T-helper 1 cell treated with Interleukin-12 subunit alpha and Interleukin-12 subunit beta and Interleukin-4 antibody, amounts not matched to agents 30 μg/mL and 1 μg/mL, for 36 hours (primary cell): Measurements from ENCODE around the gene ZNF853.

ENCODE experiments used
- H3K27ac Mint-ChIP-seq: one replicate; pipeline ENCODE4 v1.8.0; 2021; ENCODE audit warnings: mild to moderate bottlenecking, mixed read lengths
- H3K27me3 Mint-ChIP-seq: one replicate; pipeline ENCODE4 v1.8.0; 2021; ENCODE audit warnings: low read depth, mixed read lengths
- H3K36me3 Mint-ChIP-seq: one replicate; pipeline ENCODE4 v1.8.0; 2021; ENCODE audit warnings: low read depth, mixed read lengths
- H3K4me1 Mint-ChIP-seq: one replicate; pipeline ENCODE4 v1.8.0; 2021; ENCODE audit warnings: low read depth, mixed read lengths
- H3K4me3 Mint-ChIP-seq: one replicate; pipeline ENCODE4 v1.8.0; 2021; ENCODE audit warnings: mild to moderate bottlenecking, moderate library complexity, mixed read lengths
- H3K9me3 Mint-ChIP-seq: one replicate; pipeline ENCODE4 v1.8.0; 2021; ENCODE audit warnings: mixed read lengths

Gene ZNF853

DNA sequence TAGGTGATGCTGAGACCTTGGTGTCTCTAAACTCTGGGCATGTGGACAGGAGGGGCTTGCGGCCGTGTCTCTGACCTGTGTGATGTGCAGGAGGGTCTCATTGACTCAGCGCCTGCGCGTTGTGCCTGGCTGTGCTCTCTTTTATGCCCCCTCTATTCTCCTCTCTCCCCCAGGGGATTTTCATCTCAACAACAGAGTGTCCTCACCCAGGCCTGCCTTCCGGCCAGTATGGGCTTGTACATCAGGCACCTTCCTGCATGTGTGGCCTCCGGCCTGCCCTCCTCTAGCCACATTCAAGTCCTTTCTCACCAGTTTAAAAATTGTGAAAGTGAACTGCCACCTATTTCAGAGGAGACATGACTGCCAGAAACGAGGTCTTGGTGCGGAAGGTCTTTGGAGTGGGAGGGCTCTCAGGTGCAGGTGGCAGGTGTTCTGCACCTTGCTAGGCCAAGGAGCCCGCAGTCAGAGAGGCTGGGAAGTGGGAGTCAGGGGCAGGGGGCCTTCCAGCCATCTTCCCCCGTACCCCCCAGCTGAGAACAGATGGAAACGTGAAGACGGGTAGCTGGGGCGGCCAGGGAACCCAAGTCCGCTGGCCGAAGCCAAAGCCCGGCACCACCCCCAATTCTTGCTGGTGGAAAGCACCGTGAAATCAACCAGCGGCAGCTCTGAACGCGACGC lies 26.1 kb upstream of the ZNF853 start:
- Mint-ChIP-seq H3K36me3 (peaks cover 36% of the 10 kb centered on the region), H3K27ac (peak overlapping the region; percentile 63), H3K4me3 (peak overlapping the region; percentile 68), H3K4me1 (peaks cover 10% of the 10 kb centered on the region), H3K9me3 (no peaks in the 10 kb centered on the region), H3K27me3 (no peaks in the 10 kb centered on the region)

DNA sequence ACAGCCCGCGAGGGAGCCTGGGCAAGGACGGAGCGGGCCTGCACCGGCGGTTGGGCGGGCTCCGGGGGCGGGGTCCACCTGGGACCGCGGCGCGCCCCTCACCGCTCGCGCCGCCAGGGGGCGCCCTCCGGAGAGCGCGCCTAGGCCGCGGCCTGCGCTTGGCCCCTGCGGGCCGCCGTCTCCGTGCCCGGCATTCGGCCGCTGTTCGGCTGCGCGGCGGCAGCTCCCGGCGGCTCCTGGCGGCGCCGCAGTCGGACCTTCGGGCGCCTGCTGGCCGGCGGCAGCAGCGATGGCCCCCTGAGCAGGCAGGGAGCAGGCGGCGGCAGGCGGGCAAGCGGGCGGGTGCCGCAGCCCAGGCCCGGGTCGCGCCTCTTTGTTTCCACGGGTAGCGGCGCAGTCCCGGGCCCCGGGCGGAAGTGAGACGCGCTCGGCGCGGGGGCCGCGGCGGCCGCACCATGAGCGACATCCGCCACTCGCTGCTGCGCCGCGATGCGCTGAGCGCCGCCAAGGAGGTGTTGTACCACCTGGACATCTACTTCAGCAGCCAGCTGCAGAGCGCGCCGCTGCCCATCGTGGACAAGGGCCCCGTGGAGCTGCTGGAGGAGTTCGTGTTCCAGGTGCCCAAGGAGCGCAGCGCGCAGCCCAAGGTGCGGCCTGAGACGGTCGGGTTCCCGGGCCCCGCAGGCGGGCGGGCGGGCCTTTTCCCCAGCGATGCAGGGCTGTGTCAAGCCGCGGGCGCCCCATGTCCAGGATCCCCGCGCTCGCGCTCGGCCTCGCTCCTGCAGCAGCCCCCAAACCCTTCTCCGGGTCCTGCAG lies 25.4 kb upstream of the ZNF853 start, which contains the start of gene INTS15:
TSS of gene INTS15 (plus strand) at position 193 of the 816 bp plus-strand sequence. CDS start at position 456, 263 bp downstream.
- H3K9me3 Mint-ChIP-seq = no peaks in the 10 kb centered on the region
- H3K4me1 Mint-ChIP-seq = peaks cover 10% of the 10 kb centered on the region
- peak within 1 kb of the TSS; percentile 89 for H3K4me3 Mint-ChIP-seq
- no peaks in the 10 kb centered on the region for H3K27me3 Mint-ChIP-seq
- H3K27ac Mint-ChIP-seq = peak within 1 kb of the TSS; percentile 84
- peaks cover 32% of the 10 kb centered on the region for H3K36me3 Mint-ChIP-seq

DNA sequence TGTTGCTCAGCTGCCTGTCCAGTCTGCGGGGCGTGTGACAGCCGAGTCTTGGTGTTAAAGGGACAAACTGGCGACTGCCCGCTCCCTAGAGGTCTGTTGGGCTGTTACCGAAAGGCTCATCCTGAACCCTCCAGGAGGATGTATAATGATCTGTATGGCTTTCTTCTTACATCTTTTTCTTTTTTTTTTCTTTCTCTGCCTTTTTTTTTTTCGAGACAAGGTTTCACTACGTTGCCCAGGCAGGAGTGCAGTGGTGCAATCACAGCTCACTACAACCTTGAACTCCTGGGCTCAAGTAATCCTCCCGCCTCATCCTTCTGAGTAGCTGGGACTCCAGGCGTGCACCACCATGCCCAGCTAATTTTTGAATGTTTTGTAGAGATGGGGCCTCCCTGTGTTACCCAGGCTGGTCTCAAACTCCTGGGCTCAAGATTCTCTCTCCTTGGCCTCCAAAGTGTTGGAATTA lies 24.7 kb upstream of the ZNF853 start:
- Mint-ChIP-seq H3K27me3 (no peaks in the 10 kb centered on the region), H3K4me1 (peaks cover 10% of the 10 kb centered on the region), H3K4me3 (peak overlapping the region; percentile 89), H3K27ac (peak overlapping the region; percentile 84), H3K9me3 (no peaks in the 10 kb centered on the region), H3K36me3 (peaks cover 30% of the 10 kb centered on the region)

DNA sequence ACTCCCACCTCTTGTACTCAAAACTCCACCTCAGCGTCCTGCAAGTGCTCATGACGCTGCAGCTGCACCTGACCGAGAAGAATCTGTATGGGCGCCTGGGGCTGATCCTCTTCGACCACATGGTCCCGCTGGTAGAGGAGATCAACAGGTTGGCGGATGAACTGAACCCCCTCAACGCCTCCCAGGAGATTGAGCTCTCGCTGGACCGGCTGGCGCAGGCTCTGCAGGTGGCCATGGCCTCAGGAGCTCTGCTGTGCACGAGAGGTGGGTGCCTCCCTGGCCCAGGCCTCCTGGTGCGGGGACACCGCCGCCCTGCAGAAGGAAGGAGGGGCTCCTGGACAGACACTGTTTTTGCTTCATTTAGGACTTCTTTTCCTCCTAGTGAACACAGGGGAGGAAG lies 15.3 kb upstream of the ZNF853 start:
- Mint-ChIP-seq H3K9me3 (no peaks in the 10 kb centered on the region), H3K4me1 (no peaks in the 10 kb centered on the region), H3K27me3 (no peaks in the 10 kb centered on the region), H3K27ac (no peak overlapping the region), H3K4me3 (no peak overlapping the region), H3K36me3 (peaks cover 34% of the 10 kb centered on the region)

DNA sequence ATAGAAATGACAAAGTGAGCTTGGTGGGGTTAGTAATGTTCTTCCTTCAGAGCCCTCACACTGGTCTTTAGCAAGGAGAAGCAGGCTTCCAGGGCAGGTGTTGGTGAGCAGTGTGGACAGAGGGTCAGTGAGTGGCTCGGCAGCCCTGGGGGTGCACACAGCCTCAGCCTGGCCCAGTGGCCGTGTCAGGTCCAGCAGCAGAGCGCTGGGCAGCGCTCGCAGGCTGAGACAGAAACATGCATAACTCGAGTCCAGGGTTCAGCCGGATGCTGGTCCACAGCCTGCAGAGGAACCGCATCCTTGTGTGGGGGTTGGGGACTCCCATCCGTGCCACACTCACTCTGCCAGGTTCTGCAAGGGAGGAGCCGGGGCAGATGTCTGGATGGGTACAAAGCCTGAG lies 11.0 kb upstream of the ZNF853 start:
- Mint-ChIP-seq H3K9me3 (no peaks in the 10 kb centered on the region), H3K4me1 (no peaks in the 10 kb centered on the region), H3K36me3 (peaks cover 21% of the 10 kb centered on the region), H3K27ac (no peak overlapping the region), H3K27me3 (no peaks in the 10 kb centered on the region), H3K4me3 (no peak overlapping the region)

DNA sequence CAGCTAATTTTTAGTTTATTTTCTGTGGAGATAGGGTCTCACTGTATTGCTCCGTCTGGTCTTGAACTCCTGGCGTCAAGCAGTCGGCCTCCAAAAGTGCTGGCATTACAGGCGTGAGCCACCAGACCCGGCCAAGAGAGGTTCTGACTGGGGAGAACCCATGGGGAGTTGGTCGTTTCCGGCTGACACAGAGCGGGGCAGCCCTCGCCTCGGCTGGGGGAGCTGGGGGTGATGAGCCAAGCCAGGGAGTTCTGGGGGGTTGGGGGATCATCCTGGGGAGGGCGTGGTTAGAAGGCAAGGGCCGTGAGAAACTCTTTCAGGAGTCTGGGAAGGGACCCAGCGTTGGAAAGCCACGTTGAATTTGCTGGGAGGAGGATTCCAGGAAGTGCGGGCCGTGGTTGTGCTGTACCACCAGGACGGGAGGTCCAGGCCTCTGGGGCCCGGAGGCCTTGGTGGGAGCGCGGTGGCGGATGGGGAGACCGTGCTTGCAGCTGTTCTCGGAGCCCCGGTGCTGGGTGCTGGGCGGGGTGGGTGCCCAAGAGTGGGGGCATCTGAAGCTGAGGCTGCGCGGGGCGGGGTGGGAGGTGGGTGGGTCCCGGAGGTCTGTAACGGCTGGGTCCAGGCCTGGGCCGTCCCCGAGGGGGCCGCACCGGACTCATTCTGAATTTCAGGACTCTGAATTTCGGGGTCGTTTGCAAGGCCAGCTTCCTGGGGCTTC lies 8.4 kb upstream of the ZNF853 start:
- H3K27me3 Mint-ChIP-seq = no peaks in the 10 kb centered on the region
- peaks cover 15% of the 10 kb centered on the region for H3K36me3 Mint-ChIP-seq
- H3K27ac Mint-ChIP-seq = no peak overlapping the region
- H3K4me1 Mint-ChIP-seq = no peaks in the 10 kb centered on the region
- no peak overlapping the region for H3K4me3 Mint-ChIP-seq
- no peaks in the 10 kb centered on the region for H3K9me3 Mint-ChIP-seq

DNA sequence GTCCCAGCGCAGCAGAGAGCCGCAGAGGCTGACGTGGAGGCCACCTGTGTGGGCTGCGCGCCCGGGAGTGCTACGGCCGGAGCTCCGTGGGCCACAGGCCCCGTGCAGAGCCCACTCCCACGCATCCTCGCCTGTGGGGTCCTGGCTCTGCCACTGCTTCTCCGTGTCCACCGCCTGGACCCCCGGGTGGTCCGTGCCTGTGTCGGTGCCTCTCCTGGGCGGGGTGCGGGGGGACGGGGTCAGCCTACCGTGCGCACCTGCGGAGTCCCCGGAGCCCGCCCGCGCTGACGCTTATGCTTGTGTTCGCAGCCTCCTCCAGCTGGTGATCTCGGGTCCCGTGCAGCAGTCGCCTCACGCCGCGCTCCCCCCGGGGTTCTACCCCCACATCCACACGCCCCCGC lies 7.8 kb upstream of the ZNF853 start:
- Mint-ChIP-seq H3K36me3 (peaks cover 10% of the 10 kb centered on the region), H3K4me3 (no peak overlapping the region), H3K27ac (no peak overlapping the region), H3K4me1 (no peaks in the 10 kb centered on the region), H3K27me3 (peaks cover 2% of the 10 kb centered on the region), H3K9me3 (no peaks in the 10 kb centered on the region)

DNA sequence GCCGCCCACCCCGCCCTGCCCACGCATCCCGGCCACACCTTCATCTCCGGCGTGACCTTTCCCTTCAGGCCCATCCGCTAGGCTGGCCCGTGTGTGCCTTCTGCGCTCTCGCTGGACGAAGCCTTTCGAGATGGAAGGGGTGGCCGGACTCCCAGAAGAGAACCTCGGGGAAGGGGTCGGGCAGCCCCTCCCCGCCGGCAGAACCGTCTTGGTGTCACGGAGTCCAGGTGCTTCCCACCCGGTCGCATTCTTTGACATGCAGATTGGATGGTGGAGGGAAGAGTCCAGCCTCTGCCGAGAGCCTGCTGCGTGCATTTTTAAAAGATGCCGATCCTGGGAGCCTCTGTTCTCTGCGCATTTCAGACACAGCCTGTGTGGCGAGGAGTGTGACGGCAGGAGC lies 7.3 kb upstream of the ZNF853 start:
- Mint-ChIP-seq H3K27me3 (peaks cover 6% of the 10 kb centered on the region), H3K9me3 (no peaks in the 10 kb centered on the region), H3K4me3 (no peak overlapping the region), H3K27ac (no peak overlapping the region), H3K4me1 (no peaks in the 10 kb centered on the region), H3K36me3 (peaks cover 10% of the 10 kb centered on the region)

DNA sequence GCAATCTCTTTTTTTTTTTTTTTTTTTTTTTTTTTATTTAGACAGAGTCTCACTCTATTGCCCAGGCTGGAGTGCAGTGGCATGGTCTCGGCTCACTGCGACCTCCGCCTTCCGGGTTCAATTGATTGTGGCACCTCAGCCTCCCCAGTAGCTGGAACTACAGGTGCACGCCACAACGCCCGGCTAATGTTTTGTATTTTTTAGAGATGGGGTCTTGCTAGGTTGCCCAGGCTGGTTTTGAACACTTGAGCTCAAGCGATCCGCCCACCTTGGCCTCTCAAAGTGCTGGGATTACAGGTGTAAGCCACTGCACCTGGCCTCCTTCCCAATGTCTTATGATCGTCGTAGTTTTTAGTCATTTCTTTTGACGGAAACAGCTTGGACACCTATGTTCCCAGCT lies 6.6 kb upstream of the ZNF853 start:
- H3K27ac Mint-ChIP-seq = no peak overlapping the region
- no peak overlapping the region for H3K4me3 Mint-ChIP-seq
- peaks cover 11% of the 10 kb centered on the region for H3K27me3 Mint-ChIP-seq
- no peaks in the 10 kb centered on the region for H3K9me3 Mint-ChIP-seq
- peaks cover 10% of the 10 kb centered on the region for H3K36me3 Mint-ChIP-seq
- no peaks in the 10 kb centered on the region for H3K4me1 Mint-ChIP-seq

DNA sequence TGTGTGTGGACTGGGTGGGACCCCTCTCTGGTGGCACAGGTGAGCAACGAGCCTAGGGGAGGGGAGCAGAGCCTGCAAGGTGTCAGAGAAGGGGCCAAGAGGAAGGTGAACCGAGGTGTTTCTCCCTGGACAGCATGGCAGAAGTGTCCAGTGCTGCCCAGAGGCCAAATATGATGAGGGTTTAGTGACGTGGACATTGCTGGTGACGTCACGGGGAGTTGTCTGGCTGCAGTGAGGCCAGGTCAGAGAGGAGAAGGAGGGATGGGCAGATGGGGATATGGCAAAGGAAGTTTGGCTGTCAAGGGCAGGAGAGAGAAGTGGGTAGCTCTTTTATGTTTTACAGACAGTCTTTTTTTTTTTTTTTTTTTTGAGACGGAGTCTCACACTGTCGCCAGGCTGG lies 2.6 kb upstream of the ZNF853 start:
- no peaks in the 10 kb centered on the region for H3K4me1 Mint-ChIP-seq
- no peak overlapping the region for H3K27ac Mint-ChIP-seq
- H3K36me3 Mint-ChIP-seq = peaks cover 4% of the 10 kb centered on the region
- no peak overlapping the region for H3K4me3 Mint-ChIP-seq
- no peaks in the 10 kb centered on the region for H3K9me3 Mint-ChIP-seq
- peaks cover 33% of the 10 kb centered on the region for H3K27me3 Mint-ChIP-seq

DNA sequence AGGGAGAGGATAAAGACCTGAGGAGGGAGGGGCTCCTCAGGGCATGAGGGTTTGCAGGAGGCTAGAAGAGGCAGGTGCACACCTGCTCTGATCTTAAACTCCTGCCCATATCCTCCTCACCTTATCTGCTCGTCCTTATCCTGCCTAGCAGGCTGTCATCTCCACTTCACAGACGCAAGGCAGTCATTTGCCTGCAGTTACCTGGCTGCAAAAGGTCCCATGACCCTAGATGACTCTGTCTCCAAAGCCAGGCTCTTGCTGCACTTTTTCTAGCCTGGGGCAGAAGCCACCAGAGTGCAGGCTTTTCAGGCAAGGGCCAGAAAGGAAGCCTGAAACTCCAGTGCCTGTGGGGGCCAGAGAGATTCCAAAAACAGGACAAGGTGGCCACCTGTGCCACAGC lies 1.7 kb upstream of the ZNF853 start:
- Mint-ChIP-seq H3K36me3 (peaks cover 4% of the 10 kb centered on the region), H3K4me1 (no peaks in the 10 kb centered on the region), H3K27me3 (peaks cover 35% of the 10 kb centered on the region), H3K9me3 (no peaks in the 10 kb centered on the region), H3K27ac (no peak overlapping the region), H3K4me3 (no peak overlapping the region)

DNA sequence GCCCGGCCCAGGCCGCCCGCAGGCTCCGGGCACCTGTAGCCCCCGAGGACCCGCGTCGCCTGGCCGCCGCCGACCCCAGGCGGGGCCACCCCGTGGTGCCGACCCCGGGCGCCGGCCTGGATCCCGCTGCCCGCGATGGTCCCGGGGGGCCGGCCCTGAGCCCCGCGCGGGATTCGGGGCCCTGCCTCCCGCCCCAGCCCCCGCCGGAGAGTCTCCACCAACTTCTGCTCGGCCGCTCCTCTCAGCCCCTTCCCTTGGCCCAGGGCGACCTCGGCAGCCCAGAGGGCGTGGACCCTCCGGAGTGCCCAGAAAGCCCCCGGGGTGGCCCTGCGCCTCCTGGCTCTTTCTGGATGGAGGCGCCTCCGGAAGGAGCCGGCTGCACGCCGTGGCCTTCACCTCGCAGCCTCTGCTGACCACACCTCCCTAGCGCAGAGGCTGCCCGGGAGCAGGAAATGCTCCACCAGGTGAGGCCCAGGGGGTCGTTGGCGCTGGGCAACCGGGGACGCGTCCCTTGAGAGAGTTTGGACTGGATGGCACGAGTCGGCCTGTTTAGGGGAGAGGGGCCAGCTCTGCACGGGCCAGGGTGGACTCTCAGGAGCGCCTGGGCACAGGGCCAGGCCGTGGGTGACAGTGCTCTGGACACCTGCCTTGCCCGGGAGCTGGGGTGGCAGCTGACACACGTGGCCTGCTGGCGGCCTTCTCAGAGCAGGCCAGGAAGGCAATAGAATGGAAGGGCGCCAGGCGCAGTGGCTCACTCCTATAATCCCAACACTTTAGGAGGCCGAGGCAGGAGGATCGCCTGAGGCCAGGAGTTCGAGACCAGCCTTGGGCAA lies 529 bp downstream of the ZNF853 start:
- Mint-ChIP-seq H3K9me3 (no peaks in the 10 kb centered on the region), H3K27ac (no peak overlapping the region), H3K36me3 (peaks cover 4% of the 10 kb centered on the region), H3K27me3 (peaks cover 39% of the 10 kb centered on the region), H3K4me3 (no peak overlapping the region), H3K4me1 (peaks cover 1% of the 10 kb centered on the region)

DNA sequence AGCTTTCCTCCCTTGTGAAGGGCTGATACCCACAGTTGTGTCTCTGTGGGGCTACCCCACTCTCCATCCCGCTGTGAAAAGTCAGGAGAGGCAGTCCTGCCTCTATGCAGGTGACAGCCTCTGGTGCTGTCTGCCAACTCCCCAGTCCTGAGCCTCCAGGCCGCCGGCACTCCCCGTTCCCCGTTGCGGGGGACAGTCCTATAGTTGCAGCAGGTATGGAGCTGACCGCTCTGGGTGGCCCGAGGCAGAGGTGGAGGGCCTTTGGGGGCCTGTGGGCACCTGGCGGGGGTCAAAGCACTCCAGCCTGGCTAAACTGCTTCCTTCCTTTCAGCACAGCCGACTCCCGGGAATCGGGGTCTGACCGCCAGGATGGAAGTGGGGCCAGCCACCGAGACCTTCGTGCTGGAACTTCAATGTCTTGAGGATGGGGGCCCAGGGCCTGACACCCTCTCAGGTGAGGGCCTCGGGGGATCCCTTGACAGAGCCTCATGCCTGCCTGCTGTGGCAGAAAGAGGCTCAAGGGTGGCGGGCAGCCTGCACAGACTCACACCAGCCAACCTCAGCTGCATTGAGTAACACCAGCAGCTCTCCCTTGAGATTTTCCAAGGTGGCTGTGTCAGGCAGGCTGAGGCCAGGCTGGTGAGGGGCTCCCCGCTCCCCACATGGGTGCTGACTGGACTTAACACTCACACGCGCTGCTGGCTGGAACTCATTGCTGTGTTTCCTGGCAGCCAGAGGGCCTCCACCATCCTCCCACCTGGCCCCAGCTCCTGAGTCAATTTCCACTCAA lies 1.6 kb downstream of the ZNF853 start:
- Mint-ChIP-seq H3K4me1 (peaks cover 8% of the 10 kb centered on the region), H3K4me3 (peak overlapping the region; percentile 56)

More for the DNA sequence above, 1.6 kb downstream of the ZNF853 start:
- Mint-ChIP-seq H3K27me3 (peaks cover 39% of the 10 kb centered on the region), H3K36me3 (peaks cover 4% of the 10 kb centered on the region), H3K9me3 (no peaks in the 10 kb centered on the region), H3K27ac (no peak overlapping the region)
